SK-MEL-5 (cell line): ENCODE data around the gene TMEM131. TPM values are rescaled to one million over a fixed set of nuclear protein-coding genes. Genes with fewer than 3 reads are reported as not detected.

ENCODE experiments used
- DNase-seq: peaks from one replicate; pipeline ENCODE4 v3.0.0-alpha.2; 2016; ENCODE audit warnings: low read depth, low spot score
- in situ Hi-C: cut with HindIII; loops from 2 replicates; pipeline ENCODE4 v1.10.0; 2016; ENCODE audit warnings: low sequenced_read_pairs, high pct_unique_total_duplicates, low pct_unique_long_range_greater_than_20kb
- small RNA-seq, 2 experiments: library from RNA; depleted of rRNA; stranded (forward); fragments of <200 nt; gene quantifications; one replicate each; pipeline ENCODE3, GENCODE V24; 2014
- total RNA-seq: library from RNA; depleted of rRNA; stranded (reverse); fragments of >200 nt; shearing (Covaris generic); gene quantifications from 2 replicates; pipeline ENCODE4 v1.2.3, GENCODE V29; 2014; rRNA removed

The TMEM131 gene
- total RNA-seq, 1 experiment from 2014 or later: 11.6 TPM

DNA sequence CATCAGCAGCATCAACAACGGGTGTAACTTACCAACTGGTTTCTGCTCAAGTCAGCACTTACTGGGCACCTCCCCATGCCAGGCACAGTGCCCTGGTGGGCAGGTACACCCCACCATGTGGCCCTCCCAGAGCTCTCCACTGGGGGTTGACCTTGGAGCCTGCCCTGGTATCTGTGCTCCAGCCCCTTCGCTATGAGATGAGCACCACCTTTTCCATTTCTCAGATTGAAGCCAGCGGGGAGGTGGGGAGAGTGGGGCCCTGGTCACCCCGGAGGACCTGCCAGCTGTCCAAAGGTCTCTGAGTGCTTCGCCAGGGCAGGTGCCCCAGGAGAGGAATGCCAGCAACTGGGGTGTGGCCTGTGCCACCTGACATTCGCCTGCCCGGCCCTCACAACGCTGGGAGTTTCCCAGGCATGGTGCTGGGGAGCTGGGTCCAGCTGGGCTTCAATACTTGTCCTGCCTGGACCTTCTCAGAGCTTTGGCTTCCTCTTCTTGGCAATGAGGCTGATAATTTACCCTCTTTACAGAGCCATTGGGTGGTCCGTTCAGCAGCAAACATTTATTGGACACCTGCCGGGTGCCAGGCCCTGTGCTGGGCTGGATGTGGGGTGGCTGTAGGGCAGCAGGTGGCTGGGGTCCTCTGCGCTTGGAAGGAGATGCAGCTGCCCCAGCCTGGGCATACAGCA lies 288.2 kb downstream of the TMEM131 start:
- in situ Hi-C loops: no loop called here
- DNase-seq: no peak

GRCh38 chr2:97706708-97707345 lies 288.9 kb downstream of the TMEM131 start:
- in situ Hi-C loops: no loop called here
- DNase-seq: no peak

Small RNAs within 50 kb of the gene (small RNA-seq; reads per million reads assigned to genes)
- gene HMGN1P36 (0 reads per million in 2 experiments), gene RNU7-96P (0 reads per million in 2 experiments)

Other genes with a start within 250 kb of the TMEM131 start
- not detected in 2 replicates for gene VWA3B, start 91.2 kb upstream of the TMEM131 start, total RNA-seq